ENCODE results near the gene LCLAT1.

The LCLAT1 gene

DNA sequence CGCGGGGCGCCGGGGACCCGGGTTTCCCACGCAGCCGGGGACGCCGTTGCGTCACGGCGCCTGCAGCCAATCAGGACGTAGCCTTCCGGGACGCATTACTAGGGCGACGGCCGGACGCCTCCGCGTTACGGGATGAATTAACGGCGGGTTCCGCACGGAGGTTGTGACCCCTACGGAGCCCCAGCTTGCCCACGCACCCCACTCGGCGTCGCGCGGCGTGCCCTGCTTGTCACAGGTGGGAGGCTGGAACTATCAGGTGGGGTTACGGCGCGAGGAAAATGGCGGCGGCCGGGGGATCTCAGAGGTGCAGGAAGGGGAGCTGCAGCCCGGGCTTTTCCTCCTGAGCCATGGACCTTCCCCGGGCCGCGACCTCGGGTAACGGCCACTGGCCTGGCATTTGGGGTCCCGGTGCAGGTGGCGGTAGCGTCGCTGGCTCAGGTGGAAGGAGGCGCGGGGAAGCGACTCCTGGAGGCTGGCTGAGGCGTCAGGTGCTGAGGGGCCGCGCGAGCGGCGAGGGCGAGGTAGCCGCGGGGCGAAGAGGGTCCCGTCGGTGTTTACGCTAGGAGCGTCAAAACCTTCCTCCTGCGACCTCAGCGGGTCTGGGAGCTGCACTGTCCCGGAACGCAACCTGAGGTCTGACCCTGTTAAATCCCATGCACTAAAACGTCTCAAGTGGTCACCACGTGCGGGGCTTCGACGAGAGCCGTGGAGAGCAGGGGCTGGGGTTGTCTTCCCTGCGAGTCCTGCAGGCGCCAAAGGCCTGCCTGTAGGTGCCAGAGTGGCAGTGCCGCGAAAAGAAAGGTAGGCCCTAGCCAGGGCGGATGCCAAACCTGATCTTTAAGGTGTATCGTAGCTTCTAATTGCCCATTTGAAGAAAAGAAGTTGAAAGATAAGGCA is at the start of gene LCLAT1:
Gene LCLAT1, plus strand, starts transcription at position 98 of the 897 bp plus-strand sequence. CDS start 78,345 bp downstream, outside the sequence.
- DNase-seq: no peak

DNA sequence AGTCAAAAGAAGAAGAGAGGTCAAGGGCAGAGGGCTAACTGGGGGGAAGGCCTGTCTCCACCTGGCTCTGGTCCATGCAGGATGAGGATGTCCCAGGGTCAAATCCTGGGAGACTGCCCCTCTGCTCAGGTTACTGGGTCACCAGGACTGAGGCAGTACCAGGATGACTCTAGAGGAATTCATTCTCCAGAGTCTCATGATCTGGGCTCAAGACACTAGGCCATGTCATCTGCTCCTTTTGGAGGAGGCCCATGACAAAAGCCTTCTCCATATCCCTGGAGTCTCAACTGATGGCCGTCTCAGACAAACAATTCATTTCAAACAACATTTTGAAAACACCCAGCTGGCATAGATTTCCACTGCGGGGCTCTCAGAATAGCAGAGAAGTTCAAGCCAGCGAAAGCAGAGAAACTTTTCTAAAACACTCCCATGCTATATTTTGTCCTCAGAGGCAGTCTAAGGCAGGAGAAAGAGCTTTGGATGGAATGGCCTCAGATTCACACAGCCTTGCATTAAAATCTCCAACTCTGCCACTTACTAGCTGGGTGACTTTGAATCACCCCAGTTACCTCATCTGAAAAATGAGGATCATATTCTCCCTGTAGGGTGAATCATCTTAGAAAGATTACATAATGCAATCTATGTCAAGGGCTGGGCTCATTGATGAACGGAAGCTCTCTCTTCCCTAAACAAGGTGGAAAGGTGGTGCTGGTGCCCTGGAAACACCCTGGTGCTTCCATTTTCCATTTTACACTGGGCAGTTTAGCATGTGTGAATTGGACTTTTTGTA is 48.8 kb upstream of the LCLAT1 start:
- no peak for DNase-seq

DNA sequence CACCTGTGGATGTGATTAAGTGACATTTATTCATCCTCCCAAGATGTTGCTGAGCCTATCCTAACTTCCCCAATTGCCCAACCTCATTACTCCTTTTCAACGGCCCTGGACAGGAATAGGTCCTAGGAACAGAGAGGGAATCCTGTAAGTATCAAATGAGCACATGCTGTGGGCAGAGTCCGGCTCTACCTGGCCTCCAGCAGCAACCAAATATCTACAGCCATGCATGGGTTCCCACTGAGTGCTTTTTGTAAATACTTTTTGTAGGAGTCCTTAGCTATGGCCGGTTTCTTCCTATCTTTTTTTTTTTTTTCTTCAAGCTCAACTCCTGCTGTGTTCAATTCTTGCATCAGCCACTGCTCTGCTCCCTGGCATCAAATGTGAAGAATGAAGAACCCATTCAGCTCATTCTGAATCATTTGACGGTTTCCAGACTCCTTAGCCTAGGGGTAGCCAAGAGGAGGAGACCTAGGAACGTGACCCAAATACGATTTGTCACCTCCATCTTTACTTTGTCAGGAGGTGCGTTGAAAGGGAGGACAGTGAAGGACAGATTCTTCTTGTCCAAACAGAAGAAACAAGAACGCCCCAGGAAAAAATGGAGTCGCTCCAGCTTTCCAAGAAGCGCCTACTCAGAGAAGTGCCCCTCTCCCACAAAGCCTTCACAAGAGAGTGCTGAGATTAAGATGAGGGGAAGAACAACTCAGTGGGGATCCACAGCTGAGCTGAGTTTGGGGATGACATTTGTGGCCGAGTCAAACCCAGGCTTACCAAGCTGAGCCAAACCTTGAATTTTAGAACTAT is 46.7 kb upstream of the LCLAT1 start:
- no peak for DNase-seq

DNA sequence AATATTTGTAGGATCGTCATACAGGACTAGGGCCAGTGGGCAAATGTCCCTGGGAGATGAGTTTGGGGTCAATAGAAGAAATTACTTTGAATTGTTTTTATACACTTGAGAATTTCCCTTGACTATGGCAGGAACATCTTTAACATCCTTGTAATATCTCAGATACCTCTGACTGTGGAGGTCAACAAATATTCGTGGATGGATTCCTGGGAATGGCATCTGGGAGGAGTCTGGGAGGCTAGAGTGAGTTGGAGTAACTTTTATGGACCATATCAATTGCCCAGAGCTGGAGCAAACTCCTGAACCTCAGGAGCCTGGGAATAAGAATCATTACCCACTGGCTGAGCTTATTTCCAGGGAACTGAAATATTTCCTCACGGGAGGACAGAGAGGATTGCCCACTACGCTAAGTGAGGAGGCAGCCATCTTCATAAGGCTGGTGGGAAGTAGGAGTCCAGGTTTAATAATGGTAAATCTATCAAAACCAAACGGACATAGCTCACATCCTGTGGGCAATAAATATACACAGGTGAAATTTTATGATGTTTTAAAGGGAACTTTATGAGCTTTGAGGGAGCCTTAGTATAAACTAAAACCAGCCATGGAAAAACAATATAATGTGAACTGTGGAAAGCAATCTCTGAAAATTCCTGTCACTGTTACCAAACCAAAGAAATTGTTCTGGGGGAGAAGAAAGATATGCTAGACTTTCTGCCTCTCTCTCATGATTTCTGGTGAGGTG is 44.4 kb upstream of the LCLAT1 start:
- DNase-seq: no peak

DNA sequence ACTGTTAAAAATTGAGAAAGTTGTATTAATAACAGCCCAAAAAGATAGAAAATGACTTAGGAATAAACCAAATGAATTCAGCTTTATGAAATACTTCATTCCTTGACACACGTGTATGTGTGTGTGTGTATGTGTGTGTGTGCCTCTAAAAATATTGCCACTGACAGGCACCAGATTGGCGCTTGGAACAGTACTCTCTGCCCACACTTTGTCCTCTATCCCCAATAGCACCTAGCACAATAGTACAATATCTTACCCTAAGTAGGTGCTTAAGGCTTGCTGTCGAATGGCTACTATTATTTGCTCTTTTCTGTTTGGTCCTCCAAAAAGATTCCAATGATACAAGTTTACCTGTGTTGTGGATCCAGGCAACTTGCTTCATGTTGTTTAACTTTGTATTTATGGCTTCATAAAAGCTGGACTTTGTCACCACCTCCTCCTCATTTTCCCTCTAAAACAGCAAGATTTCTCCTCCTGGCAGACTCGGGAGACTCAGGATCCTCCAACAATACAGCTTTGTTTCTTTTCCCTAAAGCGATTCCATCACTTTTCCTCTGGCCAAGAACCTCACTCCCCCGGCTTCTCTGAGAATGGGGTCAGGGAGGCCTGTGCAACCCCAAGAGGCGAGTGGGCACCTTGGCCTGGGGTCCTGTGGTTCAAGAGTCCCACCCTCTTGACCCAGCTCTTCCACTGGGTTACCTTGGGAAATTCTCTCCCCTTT is 43.3 kb upstream of the LCLAT1 start:
- no peak for DNase-seq

DNA sequence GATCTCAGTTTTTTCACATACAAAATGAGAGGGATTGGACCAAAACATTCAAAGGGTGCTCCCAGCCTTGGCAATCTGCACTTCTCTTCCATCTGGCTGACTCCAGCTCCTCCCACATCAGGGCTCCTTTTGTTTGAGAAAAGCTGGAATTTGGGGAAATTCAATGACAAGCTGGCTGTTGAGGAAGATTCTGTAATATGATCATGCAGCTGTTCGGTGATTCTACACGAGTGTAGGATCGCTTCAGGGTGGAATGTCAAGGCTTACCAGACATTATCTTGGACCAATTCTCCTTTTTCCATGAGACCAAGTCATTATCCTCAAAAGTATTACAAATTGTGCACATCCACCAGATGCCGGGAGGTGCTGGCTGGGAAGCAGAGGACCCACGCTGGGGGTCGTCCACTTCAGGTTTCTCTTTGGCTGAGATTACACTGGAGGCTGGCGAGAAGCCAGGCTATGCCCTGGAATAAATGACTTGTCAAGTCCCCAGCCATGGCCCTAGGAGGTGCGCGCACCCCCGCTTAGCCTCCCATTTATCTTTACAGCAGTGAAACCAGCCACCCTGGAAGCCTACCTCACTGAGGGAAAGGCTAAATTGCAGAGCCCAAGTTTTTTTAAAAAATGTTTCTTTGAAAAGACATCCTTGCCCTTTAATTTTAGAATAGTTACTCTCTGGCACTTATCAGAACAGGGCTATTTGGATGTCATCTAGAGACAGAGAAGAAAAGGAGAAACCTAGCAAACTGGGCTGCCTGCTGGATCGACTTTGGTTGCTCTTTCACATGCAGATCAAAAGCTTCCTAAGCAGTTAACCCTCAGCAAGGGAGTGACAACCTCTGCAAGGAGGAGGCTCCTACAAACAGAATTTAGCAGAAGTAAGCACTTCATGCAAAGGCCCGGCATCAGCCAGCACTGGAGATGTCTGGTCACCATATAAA is 42.5 kb upstream of the LCLAT1 start:
- no peak for DNase-seq

DNA sequence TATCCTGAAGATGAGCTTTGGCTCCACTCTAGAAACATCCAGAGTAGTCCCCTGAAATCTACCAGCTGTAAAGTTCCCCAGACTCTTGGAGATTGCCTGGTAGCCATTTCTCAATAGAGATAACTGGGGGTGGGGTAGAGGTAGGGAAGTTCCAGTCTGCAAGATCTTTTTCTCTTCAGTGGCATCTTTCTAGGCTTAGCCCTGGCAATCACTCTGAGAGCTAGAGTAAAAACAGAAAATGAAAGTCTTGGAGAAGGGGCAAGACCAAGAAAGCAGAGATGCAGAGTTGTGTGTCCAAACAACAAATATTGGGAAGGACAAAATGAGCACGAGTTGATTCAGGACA is 41.8 kb upstream of the LCLAT1 start:
- DNase-seq: no peak

DNA sequence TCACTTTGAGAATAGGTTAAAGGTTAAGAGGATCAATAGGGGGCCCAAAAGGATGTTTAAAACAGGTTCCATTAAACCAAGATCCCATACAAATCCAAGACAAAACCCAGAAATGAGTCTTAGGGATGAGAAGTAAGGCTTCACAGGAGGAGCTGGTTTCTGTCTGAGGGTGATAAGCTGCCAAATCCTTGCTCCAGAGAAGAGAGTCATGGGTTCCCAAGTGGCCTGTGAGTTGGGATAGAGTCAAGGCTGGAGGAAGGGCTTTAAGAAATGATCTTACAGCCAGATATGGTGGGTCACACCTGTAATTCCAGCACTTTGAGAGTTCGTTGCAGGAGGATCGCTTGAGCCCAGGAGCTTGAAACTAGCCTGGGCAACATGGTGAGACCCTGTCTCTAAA is 40.2 kb upstream of the LCLAT1 start:
- no peak for DNase-seq

DNA sequence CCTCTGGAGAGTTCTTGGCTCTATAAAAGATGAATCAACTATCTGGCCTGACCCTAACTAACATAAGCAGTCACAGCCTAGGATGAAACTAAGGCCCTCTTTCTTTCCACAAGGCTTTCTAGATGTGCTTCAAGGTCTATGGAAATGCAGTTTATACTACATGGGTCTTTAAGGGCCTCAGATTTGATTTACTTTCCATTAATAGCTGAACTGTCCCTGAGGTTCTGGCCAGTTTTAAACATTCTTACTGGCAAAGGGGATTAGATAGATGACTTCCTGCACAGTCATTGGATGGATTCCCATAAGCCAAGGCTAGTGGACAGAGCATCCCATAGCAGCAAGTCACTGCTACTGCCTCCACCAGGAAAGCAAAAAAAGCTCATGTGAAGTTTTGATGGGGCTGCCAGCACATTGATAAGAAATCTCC is 38.1 kb upstream of the LCLAT1 start:
- DNase-seq: no peak

DNA sequence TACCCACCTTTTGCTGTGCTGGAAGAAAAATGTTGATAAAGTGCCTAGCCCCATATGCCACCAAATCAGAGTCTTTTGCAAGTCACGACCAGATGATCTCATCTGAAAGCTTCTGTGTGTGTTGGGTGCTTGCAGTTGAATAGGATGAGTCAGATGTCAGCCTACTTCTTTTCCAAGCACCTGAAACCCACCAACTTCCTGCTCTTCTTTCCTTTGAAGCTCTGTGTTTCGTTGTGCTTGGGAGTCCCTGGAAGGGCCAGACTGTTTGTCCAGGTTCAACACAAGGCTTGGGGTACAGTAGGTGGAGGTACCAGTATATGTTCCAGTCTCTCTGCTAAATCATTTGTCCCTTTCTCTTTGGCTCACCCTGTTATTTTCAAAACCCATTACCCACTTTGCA is 36.8 kb upstream of the LCLAT1 start:
- DNase-seq: no peak

DNA sequence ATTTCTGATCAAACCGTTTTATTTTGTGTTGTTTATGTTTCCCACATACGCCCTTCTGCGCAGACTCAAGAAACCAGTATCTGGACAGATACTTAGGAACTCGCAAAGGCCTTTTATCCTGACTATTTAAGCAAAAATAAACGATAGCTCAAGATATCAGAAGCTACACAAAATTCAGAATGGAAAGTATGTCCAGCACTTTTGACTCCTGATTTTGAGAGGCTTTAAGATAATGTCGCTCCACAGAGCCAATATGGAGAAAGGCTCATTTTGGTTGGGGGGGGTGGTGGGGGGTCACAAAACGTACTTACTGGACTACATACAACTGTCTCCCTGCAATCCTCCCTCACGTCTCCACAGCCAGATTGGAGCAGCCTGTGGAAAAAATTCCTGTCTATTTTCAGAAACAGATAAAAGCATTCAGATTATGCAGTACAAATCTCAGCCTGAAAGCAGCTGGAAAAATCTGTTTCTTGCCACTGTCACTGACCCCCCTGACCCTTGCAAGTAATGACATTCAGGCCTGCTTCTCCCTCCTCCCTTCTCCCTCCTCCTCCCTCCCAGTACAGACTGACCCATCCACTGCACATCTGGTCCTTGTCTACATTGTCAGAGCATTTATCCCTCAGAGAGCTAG is 34.9 kb upstream of the LCLAT1 start:
- no peak for DNase-seq

DNA sequence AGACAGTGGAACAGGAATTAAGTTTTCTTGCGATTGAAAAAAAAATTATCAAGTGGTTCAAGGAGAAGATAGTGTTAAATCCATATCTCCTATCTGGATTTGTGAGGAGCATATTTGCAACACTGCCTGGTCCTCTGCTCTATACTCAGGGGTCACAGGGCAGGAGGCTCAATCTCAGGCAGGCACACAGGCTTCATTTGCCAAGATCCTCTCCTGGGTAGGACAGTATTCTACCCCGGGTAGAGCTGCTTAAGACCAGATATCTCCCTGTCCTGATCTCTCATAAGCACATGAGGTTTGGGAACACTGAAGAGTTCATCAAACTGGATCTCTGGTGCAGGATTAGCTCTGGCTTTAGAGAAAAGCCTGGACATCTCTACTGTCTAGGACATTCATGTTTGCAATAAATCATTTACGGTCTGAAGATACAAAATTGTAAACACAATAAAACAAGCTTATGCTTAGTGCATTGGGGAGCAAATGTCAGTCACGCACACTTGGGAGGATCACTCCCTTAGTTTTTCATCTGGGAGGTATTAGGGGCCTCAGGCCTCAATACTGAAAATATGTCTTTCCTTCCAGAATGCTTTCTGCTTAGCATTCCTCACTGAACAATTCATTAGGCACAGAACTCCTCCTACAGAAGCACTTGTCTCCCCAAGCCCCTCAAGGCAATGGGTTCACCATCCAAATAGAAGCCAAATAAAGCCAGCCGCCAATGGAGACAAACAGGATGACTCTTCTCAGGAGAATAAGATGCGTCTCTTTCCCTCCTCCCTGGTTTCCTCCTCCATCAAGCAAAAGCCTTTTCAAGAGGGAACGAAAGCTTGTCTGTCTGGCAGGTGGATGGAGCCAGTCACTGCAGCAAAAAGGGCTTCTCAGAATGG is 34.1 kb upstream of the LCLAT1 start:
- DNase-seq: no peak

DNA sequence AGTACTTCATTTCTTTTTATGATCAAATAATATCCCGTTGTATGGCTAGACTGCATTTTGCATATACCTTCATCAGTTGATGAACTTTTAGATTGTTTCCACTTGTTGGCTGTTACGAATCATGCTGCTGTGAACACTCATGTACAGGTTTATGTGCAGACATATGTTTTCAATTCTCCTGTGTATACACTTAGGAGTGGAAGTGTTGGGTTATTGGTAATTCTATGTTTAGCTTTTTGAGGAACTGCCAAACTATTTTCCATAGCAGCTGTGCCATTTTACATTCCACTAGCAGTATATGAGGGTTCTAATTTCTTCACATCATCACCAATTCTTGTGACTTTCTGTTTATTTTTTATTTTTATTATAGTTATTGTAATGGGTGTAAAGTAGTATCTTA is 32.1 kb upstream of the LCLAT1 start:
- DNase-seq: no peak

DNA sequence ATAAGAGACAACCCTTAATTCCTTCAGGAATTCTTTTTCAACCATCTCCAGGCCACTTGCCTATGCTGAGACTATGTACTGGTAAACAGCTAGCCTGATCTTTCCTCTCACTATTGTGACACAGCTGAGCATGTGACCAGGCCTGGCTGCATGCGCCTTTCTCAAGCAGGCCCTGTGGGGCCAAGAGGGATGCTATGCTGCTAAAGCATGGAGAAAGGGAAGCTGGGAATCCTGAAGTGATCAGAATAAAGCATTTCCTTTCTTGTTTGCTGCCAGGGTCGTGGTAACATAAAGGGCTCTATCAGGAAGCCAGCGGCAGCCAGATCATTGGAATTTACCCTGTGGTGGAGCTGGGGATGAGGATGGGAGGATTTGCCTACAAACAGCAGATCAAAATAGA is 29.8 kb upstream of the LCLAT1 start:
- DNase-seq: no peak

DNA sequence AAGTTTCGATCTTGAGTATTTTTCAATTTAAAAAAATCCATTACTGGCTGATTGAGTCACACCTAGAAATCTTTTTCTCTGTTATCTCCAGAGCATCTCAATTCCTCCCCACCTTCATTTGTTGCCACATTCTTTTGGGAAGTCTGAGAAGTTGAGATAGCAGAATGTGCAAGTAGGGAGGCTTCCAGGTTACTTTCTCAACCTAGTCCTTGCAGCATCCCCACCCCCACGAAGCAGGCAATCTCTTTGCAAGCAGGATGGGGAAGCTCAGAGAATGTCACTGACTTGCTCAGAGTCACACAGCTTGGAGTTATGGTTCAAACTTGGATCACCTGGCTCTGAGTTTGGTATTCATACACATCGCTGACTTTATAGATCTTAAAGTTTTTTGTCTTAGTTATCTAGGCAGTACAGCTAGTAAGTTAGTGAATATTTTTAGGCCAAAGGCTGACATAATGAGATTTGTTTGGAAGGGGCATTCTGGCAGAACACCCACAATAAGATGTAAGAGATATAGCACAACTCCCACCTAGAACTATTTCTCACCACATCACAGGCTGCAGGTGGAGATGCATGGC is 25.9 kb upstream of the LCLAT1 start:
- no peak for DNase-seq

DNA sequence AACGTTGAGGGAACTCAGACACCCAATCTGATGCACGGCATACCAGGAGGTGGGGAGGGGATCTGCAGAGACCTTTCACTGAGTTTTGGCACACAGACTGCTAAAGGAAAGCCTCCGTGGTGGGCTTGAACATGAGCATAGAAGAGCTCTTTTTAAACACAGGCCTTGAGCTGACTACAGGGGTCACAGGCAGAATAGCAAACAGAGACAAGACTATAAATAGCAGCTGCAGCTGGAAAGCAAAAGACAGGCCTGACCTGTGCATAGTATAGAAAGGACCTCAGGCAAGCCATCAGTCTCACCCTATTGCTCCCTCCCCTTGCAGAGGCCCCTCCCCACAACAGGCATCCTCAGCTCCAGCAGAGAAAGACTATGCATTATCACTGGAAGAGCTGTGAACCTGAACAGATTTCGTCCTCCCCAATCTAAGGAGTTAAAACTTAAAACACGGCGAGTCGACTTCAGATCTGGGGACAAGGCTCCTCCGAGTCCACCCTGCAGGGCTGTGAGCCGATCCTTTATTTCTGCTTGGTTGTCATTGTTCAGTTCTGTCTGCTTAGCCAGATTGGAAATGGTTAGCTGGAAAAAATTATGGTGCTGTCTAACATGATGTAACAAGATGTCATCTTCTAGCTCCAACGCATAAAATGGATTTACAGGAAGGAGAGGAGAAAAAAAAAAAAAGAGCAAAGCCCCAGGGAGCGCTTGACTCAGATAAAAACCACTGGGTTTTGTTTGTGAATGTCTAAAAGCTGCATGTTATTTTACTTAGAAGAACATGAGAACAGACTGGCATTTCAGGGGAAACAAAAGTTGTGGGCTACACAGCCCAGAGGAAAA is 25.2 kb upstream of the LCLAT1 start:
- DNase-seq: no peak

DNA sequence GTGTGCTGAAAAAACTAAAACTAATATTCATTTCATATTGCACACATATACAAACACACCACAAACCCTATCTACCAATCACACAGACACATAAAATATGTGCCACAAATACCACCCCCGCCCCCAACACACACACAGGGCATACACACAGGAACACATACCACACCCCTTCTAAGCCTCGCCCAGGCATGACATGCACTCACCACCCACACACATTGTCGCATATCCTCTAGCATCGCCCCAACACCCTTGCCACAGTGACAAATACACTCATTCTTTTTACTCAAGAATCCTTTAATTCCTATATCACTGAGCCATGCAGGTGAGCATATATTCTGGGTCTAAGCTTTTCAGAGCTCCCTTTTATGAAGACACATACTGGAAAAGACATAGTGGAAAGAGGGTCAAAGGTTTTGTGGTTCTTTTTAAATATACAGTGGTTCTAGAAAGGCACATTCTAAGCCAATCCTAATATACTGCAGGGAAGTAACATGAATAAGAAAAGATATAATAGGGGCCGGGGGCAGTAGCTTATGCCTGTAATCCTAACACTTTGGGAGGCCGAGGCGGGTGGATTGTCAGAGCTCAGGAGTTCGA is 24.5 kb upstream of the LCLAT1 start:
- no peak for DNase-seq
